Sigmoid colon (tissue), 7 donors: ENCODE data around the gene PRUNE2. TPM values are rescaled to one million over a fixed set of nuclear protein-coding genes. Genes with fewer than 3 reads are reported as not detected.

Experiments
- DNase-seq: peaks from one replicate; pipeline ENCODE4 v3.0.0-alpha.2; 2019
- H3K27ac ChIP-seq, 4 donors: fragments of 200-600 bp; sonication (generic); one replicate each; pipeline ENCODE4 v1.5.1; 2016 to 2019; ENCODE audit warnings: mild to moderate bottlenecking in 1 of 4
- H3K27me3 ChIP-seq, 3 donors: fragments of 200-600 bp; sonication (generic); one replicate each; pipeline ENCODE4 v1.5.1; 2019; ENCODE audit warnings: mild to moderate bottlenecking in 1 of 3
- H3K36me3 ChIP-seq, 4 donors: fragments of 200-600 bp; sonication (generic); one replicate each; pipeline ENCODE4 v1.5.1; 2016 to 2019
- H3K4me1 ChIP-seq, 4 donors: fragments of 200-600 bp; sonication (generic); one replicate each; pipeline ENCODE4 v1.5.1; 2017 to 2019
- H3K4me3 ChIP-seq, 4 donors: fragments of 200-600 bp; sonication (generic); one replicate each; pipeline ENCODE4 v1.5.1; 2017 to 2019; ENCODE audit warnings: mild to moderate bottlenecking in 2 of 4, moderate library complexity in 1 of 4
- H3K9me3 ChIP-seq, 4 donors: fragments of 200-600 bp in 3 of 4; sonication (generic) in 3 of 4; one replicate each; pipeline versions ENCODE4 v1.5.1 to v1.6.1; 2013 to 2019
- EP300 ChIP-seq, 4 donors: sonication (generic); formaldehyde crosslinking; IDR thresholded peaks; one replicate each; pipeline ENCODE4 v1.6.1; 2017; ENCODE audit warnings: antibody characterized with exemption in 4 of 4
- POLR2A ChIP-seq, 2 donors: fragments of 450-650 bp; IDR thresholded peaks; one replicate each; pipeline ENCODE4 v1.6.1; 2016; ENCODE audit warnings: antibody characterized with exemption in 2 of 2, mild to moderate bottlenecking in 2 of 2, moderate library complexity in 2 of 2
- POLR2AphosphoS5 ChIP-seq, 4 donors: sonication (generic); formaldehyde crosslinking; IDR thresholded peaks; one replicate each; pipeline ENCODE4 v1.6.1; 2017; ENCODE audit warnings: antibody characterized with exemption in 4 of 4
- WGBS, 2 donors: extraction: QIAGEN DNeasy Blood & Tissue Kit; methylation state at CpG; one replicate each; pipeline ENCODE4 v1.1.7; 2013; 5-methylcytosine and 5-hydroxymethylcytosine counted together
- intact Hi-C: fragments of 100-400 bp; cut with DNase I; formaldehyde crosslinking; loops from one replicate; pipeline ENCODE4 v1.15.1; 2023
- polyA plus RNA-seq, 3 donors: library from polyadenylated mRNA; stranded (reverse); fragments of 200-250 nt; gene quantifications; one replicate each; pipeline ENCODE4 v1.2.3, GENCODE V29; 2013
- total RNA-seq, 4 donors: library from RNA; depleted of rRNA; stranded (reverse); fragments of >200 nt; gene quantifications; one replicate each; pipeline ENCODE4 v1.1.0, GENCODE V29; 2016
- TF ChIP-seq, protein P1 (sequence below), 4 experiments: fragments of 450-650 bp in 3 of 4; fragments of 200-600 bp in 1 of 4; IDR thresholded peaks; one replicate each; pipeline ENCODE4 v1.5.1; 2016 to 2019; ENCODE audit warnings: antibody characterized with exemption in 4 of 4, mild to moderate bottlenecking in 3 of 4, moderate library complexity in 2 of 4
- donor health status: healthy with polysubstance abuse.
- donor health status: Bipolar disorder and iron deficiency.
- donor health status: healthy.

The PRUNE2 gene
- total and polyA plus RNA-seq, 7 donors = 7.4 to 536 (median 440) TPM

DNA sequence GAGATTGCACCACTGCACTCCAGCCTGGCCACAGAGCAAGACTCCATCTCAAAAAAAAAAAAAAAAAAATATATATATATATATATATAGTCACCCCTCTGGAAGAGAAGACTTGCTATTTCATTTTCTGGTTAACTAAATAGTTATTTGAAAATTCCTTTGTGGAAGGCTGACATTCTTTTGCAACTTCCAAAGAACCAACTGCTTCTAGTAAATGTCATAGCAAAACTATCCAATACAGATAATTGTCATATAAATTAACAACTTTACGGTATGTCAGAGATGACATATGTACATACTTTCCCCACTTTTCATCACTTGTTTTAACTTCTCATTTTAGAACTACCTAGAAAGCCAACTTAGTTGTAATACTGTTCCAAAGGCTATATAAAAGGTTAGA lies 50.9 kb downstream of the PRUNE2 start:
- Histone ChIP-seq H3K9me3 (no peaks in the 10 kb centered on the region), H3K27ac (peak overlapping the region; percentile 28 to 67 (median 46)), H3K4me1 (peaks cover 0 to 41% (median 15%) of the 10 kb centered on the region in 4 donors), H3K36me3 (peaks cover 0 to 19% (median under 1%) of the 10 kb centered on the region in 4 donors), H3K27me3 (no peaks in the 10 kb centered on the region), H3K4me3 (no peak overlapping the region)
- TF ChIP-seq, protein P1, sequence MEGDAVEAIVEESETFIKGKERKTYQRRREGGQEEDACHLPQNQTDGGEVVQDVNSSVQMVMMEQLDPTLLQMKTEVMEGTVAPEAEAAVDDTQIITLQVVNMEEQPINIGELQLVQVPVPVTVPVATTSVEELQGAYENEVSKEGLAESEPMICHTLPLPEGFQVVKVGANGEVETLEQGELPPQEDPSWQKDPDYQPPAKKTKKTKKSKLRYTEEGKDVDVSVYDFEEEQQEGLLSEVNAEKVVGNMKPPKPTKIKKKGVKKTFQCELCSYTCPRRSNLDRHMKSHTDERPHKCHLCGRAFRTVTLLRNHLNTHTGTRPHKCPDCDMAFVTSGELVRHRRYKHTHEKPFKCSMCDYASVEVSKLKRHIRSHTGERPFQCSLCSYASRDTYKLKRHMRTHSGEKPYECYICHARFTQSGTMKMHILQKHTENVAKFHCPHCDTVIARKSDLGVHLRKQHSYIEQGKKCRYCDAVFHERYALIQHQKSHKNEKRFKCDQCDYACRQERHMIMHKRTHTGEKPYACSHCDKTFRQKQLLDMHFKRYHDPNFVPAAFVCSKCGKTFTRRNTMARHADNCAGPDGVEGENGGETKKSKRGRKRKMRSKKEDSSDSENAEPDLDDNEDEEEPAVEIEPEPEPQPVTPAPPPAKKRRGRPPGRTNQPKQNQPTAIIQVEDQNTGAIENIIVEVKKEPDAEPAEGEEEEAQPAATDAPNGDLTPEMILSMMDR (IDR thresholded peaks at IDR 0.05) = no peak
- TF ChIP-seq POLR2A (IDR thresholded peaks at IDR 0.05) (no peak), POLR2AphosphoS5 (IDR thresholded peaks at IDR 0.05) (no peak), EP300 (IDR thresholded peaks at IDR 0.05) (no peak)
- DNase-seq = no peak
- intact Hi-C loops = no loop called here
- WGBS, 2 donors = 93 to 95% methylated on average over 1 of the region's 1 CpG

DNA sequence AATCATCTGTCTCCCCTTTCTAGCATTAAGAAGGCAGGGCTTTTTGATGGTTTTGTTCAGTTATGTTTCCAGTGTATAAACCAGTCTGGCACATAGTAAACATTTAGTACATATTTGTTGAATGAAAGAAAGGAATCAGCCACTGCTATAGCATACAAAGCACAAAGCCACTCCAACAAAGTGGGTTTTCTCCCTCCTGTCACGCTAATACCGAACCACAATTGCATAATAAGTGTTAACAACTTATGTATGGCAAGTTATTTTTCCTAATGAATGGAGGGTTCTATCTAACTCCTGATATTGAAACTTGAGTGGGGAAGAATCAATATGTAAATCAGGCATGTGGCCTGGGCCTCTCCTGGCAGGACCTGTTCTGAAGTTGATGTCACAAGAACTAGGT lies 53.9 kb downstream of the PRUNE2 start:
- 94 to 95% methylated on average over 2 of the region's 2 CpGs for WGBS, 2 donors
- Histone ChIP-seq H3K4me1 (peaks cover 0 to 43% (median 16%) of the 10 kb centered on the region in 4 donors), H3K27me3 (no peaks in the 10 kb centered on the region), H3K9me3 (no peaks in the 10 kb centered on the region), H3K4me3 (no peak overlapping the region), H3K27ac (peak overlapping the region; percentile 40 to 67 (median 56)), H3K36me3 (peaks cover 6 to 48% (median 8%) of the 10 kb centered on the region in 4 donors)
- no peak for DNase-seq
- intact Hi-C loops = no loop called here
- TF ChIP-seq, protein P1 (IDR thresholded peaks at IDR 0.05) = no peak
- TF ChIP-seq POLR2AphosphoS5 (IDR thresholded peaks at IDR 0.05) (no peak), EP300 (IDR thresholded peaks at IDR 0.05) (no peak), POLR2A (IDR thresholded peaks at IDR 0.05) (no peak)

DNA sequence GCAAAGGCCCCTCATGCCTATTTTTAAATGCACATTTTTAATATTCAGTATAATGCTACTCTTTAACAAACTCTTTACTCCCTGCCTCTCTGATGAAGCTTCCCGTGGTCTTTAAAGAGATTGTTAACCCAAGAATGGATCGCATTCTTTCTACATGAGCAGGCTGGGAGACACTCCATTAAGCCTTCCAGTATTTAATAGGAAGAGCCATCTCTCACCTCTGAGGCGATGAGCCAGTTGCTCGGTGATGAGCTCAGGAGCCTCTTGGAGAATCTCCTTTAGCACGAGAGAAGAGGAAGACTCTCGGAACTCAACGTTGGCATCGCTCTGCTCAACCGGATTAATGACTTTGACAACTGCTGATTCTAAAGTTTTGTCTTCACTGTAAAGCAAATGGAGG lies 59.6 kb downstream of the PRUNE2 start:
- peak overlapping the region; percentile 76 to 94 (median 87) for H3K27ac ChIP-seq
- H3K9me3 ChIP-seq = no peaks in the 10 kb centered on the region
- DNase-seq = no peak
- intact Hi-C loops = no loop called here
- no peak for TF ChIP-seq POLR2A (IDR thresholded peaks at IDR 0.05)
- no peak for TF ChIP-seq EP300 (IDR thresholded peaks at IDR 0.05)
- TF ChIP-seq, protein P1 (IDR thresholded peaks at IDR 0.05) = no peak
- TF ChIP-seq POLR2AphosphoS5 (IDR thresholded peaks at IDR 0.05) = no peak
- 94 to 96% methylated on average over 9 of the region's 9 CpGs for WGBS, 2 donors
- peaks cover 6 to 46% (median 8%) of the 10 kb centered on the region in 4 donors for H3K36me3 ChIP-seq
- H3K4me1 ChIP-seq = peaks cover 0 to 31% (median 26%) of the 10 kb centered on the region in 4 donors
- no peaks in the 10 kb centered on the region for H3K27me3 ChIP-seq
- H3K4me3 ChIP-seq = no peak overlapping the region

DNA sequence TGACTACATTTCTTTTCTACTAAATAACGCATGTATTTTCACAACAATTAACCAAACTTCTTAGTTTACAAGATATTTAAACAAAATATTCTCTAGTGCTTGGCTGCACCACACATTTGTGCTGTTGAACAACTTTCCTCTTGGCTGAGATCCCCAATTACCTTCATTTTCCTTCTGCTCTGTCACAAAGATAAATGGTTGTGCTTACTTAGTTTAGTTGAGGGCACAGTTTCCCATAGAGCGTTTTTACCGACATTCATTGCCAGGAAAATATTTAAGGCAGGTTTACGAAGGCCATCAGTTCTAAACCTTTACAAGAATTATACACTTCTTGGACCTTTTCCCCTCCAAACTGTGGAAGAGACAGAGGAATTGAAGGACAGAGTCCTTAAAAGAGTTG lies 60.7 kb downstream of the PRUNE2 start:
- Histone ChIP-seq H3K4me1 (peaks cover 0 to 33% (median 27%) of the 10 kb centered on the region in 4 donors), H3K4me3 (no peak overlapping the region), H3K27ac (peak overlapping the region; percentile 76 to 94 (median 87)), H3K9me3 (no peaks in the 10 kb centered on the region), H3K36me3 (peaks cover 6 to 43% (median 8%) of the 10 kb centered on the region in 4 donors), H3K27me3 (no peaks in the 10 kb centered on the region)
- 82 to 92% methylated on average over 4 of the region's 4 CpGs for WGBS, 2 donors
- TF ChIP-seq EP300 (IDR thresholded peaks at IDR 0.05) (peak in 3 of 4 donors; percentile 13 to 50 (median 43)), POLR2AphosphoS5 (IDR thresholded peaks at IDR 0.05) (peak; percentile 50 to 76 (median 66)), POLR2A (IDR thresholded peaks at IDR 0.05) (no peak)
- no peak for DNase-seq
- intact Hi-C loops = no loop called here

DNA sequence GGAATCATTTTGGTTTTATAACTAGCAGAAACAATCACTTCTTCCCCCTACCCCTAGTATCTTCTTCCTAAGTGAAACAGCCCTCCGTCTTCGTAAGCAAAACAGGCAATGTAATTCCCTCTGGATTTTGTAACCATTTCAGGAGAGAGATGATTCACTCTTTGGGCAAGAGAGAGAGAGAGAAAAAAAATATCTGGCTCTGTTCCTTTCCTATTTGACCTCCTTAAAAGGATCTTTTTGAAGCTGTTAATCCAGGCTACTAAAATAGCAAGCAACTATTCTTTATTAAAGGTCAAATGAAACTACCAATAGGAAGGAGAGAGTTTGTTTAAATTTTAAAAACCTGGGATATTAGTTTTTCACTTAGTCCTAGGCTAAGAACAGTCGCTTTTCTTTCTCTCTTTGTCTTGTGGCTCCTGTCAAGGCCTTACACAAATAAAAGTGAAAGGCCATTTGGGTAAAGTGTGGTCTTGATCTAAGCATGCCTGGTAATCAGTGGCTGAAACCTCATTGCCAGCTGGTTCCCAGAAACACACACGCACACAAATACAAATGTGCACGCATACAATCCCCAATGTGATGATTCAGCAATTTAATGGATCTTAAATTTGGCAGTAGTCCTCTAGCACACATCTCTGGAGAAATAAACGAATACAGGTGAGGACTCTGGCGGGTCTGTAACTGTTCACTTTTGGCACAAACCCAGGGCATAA lies 70.2 kb downstream of the PRUNE2 start:
- peak overlapping the region; percentile 86 to 94 (median 88) for H3K27ac ChIP-seq
- no peaks in the 10 kb centered on the region for H3K36me3 ChIP-seq
- WGBS, 2 donors = 66 to 80% methylated on average over 7 of the region's 7 CpGs
- peaks cover 0 to 68% (median 43%) of the 10 kb centered on the region in 4 donors for H3K4me1 ChIP-seq
- H3K4me3 ChIP-seq = peak overlapping the region in 3 of 4 donors; percentile 12 to 25 (median 16)
- no peaks in the 10 kb centered on the region for H3K27me3 ChIP-seq
- TF ChIP-seq POLR2AphosphoS5 (IDR thresholded peaks at IDR 0.05) = peak; percentile 84 to 92 (median 90)
- peak in 1 of 2 donors; percentile 61 for TF ChIP-seq POLR2A (IDR thresholded peaks at IDR 0.05)
- TF ChIP-seq, protein P1 (IDR thresholded peaks at IDR 0.05) = no peak
- TF ChIP-seq EP300 (IDR thresholded peaks at IDR 0.05) = peak; percentile 69 to 93 (median 80)
- DNase-seq = peak; percentile 79
- intact Hi-C loops = loop anchor here (2.0 to 5.0 kb wide), 2 partner anchors 37 to 57 kb away; no protein-coding TSS in a partner anchor
- H3K9me3 ChIP-seq = no peaks in the 10 kb centered on the region
